ENCODE measurements around the gene CACTIN.

DNA sequence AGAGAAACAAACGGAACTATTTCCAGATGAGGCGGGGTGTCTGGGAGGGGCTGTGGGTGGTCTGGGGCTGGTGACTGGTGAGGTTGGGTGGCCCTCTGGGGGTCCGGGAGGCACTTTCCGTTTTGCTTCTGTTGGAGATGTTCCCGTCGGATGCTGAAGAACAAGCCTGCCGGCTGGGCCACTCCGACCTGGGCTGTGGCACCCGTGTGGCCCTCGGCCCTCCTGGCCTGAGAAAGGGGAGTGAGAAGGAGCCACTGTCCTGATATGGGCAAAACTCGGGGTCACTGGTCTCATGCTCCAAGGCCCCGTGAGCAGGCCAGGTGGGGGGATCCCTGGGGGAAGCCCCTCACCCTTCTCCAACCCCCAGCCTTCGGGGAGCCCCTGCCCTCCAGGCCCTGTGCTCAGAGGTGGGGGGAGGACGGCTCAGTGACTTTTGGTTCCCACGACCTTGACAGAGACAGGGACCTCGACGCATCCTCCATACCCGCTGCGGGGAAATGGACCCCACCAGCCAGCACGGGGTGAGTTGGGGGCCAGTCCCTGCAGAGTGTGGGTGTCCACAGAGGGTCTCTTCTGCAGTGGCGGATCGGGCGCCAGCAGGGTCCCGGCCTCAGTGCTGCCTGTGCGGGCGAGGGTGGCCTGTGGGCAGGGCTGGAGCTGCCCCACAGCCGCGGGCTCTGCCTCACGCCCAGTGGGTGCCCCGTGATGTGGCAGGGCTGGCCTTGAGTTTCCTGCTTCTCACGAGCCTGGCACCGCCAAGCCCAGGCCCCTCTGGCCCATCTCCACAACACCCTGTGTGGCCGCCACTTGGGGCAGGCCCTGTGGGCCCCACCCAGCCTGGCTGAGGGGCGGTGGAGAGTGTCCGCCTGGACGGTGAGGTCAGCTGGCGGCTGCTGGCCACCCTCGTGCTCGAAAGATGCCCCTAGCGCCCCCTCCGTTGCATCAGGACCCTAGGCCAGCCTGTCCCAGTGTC lies 15.6 kb downstream of the CACTIN start:
- TF ChIP-seq EGR1 (IDR thresholded peaks at IDR 0.05) (no peak), TEAD4 (IDR thresholded peaks at IDR 0.05) (no peak), CEBPB (IDR thresholded peaks at IDR 0.05) (no peak), EP300 (IDR thresholded peaks at IDR 0.05; ENCODE audit: borderline replicate concordance) (no peak), YY1 (IDR thresholded peaks at IDR 0.05; ENCODE audit: low read depth) (no peak), ZBTB7A (IDR thresholded peaks at IDR 0.05; ENCODE audit: low read depth) (0 out of 2 replicates have a peak, but pooled peaks have one; percentile 38), RAD21 (IDR thresholded peaks at IDR 0.05; ENCODE audit: low read depth) (no peak), TCF12 (IDR thresholded peaks at IDR 0.05; ENCODE audit: low read depth) (no peak), FOXM1 (IDR thresholded peaks at IDR 0.05; ENCODE audit: borderline replicate concordance, low read depth) (no peak), TAF1 (IDR thresholded peaks at IDR 0.05; ENCODE audit: low read depth) (no peak), NFIC (IDR thresholded peaks at IDR 0.05) (no peak)
- TF ChIP-seq, protein P1, sequence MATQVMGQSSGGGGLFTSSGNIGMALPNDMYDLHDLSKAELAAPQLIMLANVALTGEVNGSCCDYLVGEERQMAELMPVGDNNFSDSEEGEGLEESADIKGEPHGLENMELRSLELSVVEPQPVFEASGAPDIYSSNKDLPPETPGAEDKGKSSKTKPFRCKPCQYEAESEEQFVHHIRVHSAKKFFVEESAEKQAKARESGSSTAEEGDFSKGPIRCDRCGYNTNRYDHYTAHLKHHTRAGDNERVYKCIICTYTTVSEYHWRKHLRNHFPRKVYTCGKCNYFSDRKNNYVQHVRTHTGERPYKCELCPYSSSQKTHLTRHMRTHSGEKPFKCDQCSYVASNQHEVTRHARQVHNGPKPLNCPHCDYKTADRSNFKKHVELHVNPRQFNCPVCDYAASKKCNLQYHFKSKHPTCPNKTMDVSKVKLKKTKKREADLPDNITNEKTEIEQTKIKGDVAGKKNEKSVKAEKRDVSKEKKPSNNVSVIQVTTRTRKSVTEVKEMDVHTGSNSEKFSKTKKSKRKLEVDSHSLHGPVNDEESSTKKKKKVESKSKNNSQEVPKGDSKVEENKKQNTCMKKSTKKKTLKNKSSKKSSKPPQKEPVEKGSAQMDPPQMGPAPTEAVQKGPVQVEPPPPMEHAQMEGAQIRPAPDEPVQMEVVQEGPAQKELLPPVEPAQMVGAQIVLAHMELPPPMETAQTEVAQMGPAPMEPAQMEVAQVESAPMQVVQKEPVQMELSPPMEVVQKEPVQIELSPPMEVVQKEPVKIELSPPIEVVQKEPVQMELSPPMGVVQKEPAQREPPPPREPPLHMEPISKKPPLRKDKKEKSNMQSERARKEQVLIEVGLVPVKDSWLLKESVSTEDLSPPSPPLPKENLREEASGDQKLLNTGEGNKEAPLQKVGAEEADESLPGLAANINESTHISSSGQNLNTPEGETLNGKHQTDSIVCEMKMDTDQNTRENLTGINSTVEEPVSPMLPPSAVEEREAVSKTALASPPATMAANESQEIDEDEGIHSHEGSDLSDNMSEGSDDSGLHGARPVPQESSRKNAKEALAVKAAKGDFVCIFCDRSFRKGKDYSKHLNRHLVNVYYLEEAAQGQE (IDR thresholded peaks at IDR 0.05; ENCODE audit: low read depth): no peak
- TF ChIP-seq, protein P2, sequence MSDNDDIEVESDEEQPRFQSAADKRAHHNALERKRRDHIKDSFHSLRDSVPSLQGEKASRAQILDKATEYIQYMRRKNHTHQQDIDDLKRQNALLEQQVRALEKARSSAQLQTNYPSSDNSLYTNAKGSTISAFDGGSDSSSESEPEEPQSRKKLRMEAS (IDR thresholded peaks at IDR 0.05): no peak
- TF ChIP-seq, protein P3, sequence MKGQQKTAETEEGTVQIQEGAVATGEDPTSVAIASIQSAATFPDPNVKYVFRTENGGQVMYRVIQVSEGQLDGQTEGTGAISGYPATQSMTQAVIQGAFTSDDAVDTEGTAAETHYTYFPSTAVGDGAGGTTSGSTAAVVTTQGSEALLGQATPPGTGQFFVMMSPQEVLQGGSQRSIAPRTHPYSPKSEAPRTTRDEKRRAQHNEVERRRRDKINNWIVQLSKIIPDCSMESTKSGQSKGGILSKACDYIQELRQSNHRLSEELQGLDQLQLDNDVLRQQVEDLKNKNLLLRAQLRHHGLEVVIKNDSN (IDR thresholded peaks at IDR 0.05): no peak

Measured in Ishikawa (cell line).